NCI-H2029 (cell line): Measurements from ENCODE around the gene REPS1.
"Not testable (repeated sequence)": the region's sequence is repeated elsewhere in the genome, so short reads cannot be mapped to it uniquely, and the experiment has no call there.

Experiments used
- DNase-seq: peaks from one replicate; lab custom pipeline; 2025; lab: John Stamatoyannopoulos, UW

Gene REPS1

DNA sequence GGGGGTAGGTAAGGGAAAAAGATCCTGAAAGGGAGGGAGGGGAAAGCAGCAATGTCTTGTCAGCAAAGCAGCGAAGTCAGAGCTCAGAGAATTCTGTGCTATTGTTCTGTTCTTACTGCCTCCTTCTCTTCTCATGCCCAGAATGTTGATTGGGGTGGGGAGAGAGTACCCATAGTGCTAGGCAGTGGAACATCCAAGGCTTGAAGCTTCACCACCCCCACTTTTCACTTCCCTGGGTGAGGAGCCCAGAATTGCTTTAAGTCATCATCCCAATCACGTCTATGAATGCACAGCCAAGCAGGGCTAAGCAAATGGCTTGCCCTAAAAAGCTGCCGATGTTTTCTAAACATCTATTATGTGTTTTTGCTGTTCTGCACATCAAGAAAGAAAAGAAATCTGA lies 16.5 kb downstream of the REPS1 start:
- DNase-seq, result no peak

DNA sequence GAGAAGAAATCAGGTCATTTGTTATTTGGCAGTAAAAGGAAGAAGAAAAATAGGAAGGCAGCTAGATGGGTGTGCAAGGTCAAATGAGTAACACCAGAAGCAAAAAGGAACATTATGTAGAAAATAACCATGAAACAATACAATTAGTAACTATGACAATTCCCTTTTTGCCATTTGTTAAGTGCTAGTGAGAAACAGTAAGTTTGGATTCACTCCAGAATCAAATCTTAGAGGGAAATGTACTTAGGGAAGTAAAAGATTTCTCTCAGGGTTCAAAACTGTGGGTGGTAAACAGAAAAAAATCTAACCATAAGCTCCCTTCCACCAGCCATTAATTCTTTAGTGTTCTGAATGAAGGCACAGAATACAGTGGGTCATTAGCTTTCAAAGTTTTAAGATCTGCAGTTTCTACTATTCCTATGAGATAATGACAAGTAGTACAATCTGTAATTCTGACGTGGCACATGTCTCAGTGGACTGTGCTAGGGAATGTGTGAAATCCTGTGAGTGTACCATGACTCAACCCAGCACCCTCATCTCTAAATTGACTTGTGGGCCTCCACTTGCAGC lies 17.1 kb downstream of the REPS1 start:
- DNase-seq, result no peak

- no peak for DNase-seq
Observed at GRCh38 chr6:138970159-138970558, 17.9 kb downstream of the REPS1 start.

- DNase-seq, result no peak
Observed at GRCh38 chr6:138966870-138967269, 21.2 kb downstream of the REPS1 start.

DNA sequence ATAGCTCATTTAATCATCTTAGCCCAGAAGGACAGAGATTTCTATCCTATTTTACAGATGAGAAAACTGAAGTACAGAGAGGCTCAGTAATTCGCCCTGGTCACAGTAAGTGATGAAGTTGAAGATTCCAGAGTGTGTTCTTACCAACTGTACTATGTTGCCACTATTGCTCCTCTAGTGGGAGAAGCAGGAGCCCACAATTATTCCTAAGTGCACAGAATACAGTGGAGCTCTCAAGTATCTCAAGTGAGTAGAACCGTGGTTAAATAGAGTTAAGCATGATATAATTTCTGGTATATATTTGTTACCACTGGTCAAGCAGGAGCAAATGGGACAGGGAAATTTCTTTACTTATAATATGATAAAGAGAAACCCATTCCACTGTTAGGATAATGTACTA lies 22.1 kb downstream of the REPS1 start:
- no peak for DNase-seq

- no peak for DNase-seq
Observed at GRCh38 chr6:138965291-138965874, 22.7 kb downstream of the REPS1 start.

- DNase-seq, result no peak
Observed at GRCh38 chr6:138964012-138964411, 24.0 kb downstream of the REPS1 start.

DNA sequence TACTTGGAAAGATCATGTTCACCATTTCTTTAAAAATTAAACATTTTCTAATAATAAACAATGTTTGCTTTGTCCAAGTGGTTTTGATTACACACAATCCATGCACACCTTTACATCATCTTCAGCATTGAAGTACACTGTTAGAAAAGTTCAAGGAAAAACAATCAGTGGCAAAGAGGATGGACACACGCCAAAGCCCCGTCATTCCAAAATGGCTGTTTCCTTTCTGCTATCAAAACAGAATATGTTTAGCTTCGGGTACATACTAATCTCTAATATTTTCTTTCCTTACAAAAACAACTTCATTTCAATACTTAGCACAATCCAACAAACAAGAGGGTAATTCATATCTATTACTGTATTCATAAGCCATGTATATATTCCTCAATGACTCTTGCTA lies 24.5 kb downstream of the REPS1 start:
- DNase-seq, result no peak

GRCh38 chr6:138963119-138963518 lies 24.9 kb downstream of the REPS1 start:
- no peak for DNase-seq

- DNase-seq, result no peak
Observed at GRCh38 chr6:138959521-138959920, 28.5 kb downstream of the REPS1 start.

DNA sequence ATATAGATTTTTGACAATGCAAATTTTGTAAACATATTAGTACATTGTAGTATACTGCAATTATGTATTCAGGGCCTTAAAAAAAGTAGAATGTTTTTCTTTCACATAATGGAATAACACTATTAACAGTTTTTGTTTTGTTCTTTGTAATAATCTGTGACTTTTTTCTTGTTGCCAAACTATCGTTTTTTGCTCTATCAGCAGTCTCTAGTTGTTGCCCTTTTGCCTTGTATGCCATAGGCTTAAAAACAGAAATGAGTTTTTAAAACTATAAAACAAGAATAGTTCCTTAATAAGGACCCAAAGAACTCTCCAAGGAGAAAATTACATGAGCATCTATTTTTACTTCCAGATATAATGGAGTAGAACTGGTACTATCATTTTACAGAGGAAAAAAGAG lies 29.5 kb downstream of the REPS1 start:
- no peak for DNase-seq

DNA sequence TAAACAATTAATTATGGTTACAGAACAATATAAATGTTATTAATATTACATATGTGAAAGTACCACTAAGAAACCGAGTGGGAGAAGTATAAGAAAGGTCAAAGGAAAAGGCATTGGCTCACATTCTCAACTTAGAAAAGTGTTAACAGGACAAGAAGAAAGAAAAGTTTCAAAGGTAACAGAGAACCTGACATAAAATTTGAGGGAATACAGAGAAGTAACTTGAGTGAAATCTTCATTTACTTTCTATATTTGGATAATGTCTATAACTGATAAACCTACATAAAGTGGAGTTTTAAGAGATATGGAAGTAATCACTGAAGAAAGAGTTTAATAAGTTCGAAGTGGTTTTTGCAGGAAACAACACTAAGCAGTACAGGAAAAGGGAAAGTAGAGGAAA lies 30.1 kb downstream of the REPS1 start:
- no peak for DNase-seq

DNA sequence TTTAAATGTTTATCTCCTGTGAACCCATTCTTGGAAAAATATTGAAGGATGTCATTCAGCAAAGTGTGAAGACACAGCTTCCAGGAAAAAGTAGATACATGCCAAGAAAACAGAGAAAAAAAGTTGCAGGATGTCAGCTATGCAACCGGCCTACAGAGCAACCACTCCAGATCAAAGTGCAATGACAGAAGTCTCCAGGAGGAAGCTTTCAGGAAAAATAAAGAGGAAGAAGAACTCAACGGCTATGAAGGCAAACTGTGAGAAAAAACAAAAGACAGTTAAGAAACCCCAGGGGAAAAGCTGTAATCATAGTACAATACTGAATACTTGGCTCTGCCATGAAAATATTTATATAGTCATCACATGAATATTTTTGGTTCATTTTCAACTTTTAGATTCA lies 30.6 kb downstream of the REPS1 start:
- DNase-seq, result no peak

DNA sequence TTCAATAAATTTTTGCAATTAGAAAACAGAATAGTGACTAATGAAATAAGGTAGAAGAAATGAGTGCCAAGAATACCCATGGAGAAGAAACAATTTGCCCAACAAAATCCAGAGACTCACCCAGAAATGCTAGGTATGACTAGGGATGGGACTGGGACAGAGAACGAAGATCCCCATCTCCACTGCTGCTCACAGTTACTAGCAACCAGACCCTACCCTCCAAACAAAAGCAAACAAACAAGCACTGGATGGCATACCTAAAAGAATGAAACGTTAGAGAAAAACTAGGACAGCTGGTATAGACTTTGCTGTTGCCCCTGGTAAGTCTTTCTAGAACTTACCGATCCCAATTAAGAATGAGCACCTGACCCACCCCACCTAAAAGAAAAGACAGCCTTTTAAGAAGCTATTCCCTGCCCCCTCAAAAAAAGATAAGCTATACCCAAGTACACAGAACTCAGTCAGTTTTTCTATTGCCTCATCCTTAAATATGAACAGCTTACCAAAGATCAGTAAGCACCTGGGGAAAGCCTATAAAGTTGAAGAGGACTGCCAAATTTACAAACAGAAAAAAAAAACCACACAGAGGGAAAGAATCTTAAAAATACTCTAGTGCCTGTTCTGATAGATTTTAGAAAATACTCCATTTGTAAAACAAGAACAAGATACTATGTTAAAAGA lies 31.7 kb downstream of the REPS1 start:
- no peak for DNase-seq

- no peak for DNase-seq
Observed at GRCh38 chr6:138955262-138955661, 32.8 kb downstream of the REPS1 start.

GRCh38 chr6:138953451-138953850 lies 34.6 kb downstream of the REPS1 start:
- no peak for DNase-seq

GRCh38 chr6:138948546-138949179 lies 39.4 kb downstream of the REPS1 start:
- no peak for DNase-seq

- no peak for DNase-seq
Observed at GRCh38 chr6:138948004-138948403, 40.0 kb downstream of the REPS1 start.

GRCh38 chr6:138945354-138945753 lies 42.7 kb downstream of the REPS1 start:
- no peak for DNase-seq

GRCh38 chr6:138944412-138944811 lies 43.6 kb downstream of the REPS1 start:
- no peak for DNase-seq

GRCh38 chr6:138943089-138943625 lies 44.9 kb downstream of the REPS1 start:
- DNase-seq, result no peak

DNA sequence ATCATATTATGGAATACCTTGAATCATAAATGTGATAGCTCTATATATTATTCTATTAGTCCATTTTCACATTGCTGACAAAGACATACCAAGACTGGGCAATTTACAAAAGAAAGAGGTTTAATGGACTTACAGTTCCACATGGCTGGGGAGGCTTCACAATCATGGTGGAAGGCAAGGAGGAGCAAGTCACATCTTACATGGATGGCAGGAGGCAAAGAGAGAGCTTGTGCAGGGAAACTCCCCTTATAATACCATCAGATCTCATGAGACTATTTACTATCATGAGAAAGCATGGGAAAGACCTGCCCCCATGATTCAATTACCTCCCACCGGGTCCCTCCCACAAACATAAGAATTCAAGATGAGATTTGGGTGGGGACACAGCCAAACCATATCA lies 51.2 kb downstream of the REPS1 start:
- not testable (repeated sequence) for DNase-seq

GRCh38 chr6:138931660-138932059 lies 56.4 kb downstream of the REPS1 start:
- DNase-seq, result no peak
